C4-2B (cell line): ENCODE measurements around the gene CLDN6.

Experiments
- ZFX ChIP-seq: fragments of 450-650 bp; IDR thresholded peaks from 2 replicates; pipeline ENCODE4 v1.6.1; 2017
- TF ChIP-seq, protein P1 (sequence below): fragments of 450-650 bp; conservative IDR thresholded peaks from 2 replicates; pipeline ENCODE4 v1.5.1; 2017; ENCODE audit warnings: mild to moderate bottlenecking

DNA sequence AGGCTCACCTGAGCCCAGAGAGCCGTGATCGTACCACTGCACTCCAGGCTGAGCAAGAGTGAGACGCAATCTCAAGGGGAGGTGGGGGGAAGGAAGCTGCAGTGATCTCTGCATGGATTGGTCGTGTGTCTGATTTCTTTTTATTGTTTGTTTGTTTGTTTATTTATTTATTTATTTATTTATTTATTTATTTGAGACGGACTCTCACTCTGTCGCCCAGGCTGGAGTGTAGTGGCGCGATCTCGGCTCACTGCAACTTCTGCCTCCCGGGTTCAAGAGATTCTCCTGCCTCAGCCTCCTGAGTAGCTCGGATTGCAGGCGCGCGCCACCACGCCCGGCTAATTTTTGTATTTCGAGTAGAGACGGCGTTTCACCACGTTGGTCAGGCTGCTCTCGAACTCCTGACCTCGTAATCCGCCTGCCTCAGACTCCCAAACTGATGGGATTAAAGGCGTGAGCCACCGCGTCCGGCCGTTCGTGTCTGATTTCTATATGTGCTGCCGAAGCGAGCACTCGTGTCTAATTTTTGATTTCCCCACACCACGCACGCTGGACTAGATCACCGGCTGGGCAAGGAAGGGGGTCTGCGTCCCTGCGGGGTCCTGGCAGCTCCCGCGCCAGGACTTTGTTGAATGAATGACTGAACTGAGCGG is 1.7 kb upstream of the CLDN6 start:
- TF ChIP-seq, protein P1, sequence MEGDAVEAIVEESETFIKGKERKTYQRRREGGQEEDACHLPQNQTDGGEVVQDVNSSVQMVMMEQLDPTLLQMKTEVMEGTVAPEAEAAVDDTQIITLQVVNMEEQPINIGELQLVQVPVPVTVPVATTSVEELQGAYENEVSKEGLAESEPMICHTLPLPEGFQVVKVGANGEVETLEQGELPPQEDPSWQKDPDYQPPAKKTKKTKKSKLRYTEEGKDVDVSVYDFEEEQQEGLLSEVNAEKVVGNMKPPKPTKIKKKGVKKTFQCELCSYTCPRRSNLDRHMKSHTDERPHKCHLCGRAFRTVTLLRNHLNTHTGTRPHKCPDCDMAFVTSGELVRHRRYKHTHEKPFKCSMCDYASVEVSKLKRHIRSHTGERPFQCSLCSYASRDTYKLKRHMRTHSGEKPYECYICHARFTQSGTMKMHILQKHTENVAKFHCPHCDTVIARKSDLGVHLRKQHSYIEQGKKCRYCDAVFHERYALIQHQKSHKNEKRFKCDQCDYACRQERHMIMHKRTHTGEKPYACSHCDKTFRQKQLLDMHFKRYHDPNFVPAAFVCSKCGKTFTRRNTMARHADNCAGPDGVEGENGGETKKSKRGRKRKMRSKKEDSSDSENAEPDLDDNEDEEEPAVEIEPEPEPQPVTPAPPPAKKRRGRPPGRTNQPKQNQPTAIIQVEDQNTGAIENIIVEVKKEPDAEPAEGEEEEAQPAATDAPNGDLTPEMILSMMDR, result no peak
- TF ChIP-seq ZFX, result no peak
